ENCODE data around the gene KLF3. TPM values are rescaled to one million over a fixed set of nuclear protein-coding genes. Genes with fewer than 3 reads are reported as not detected.

KLF3 gene
- total and polyA plus RNA-seq, 2 of the 8 experiments (the other 6 are each of a cell fraction or from before 2014, with no cell fraction given): 8.0 to 14.9 TPM

- TF ChIP-seq CHD7 (IDR thresholded peaks at IDR 0.05; ENCODE audit: insufficient replicate concordance, low read length): no peak
- peak in 1 of 3 experiments; percentile 25; a peak in 2 of 4 replicates for TF ChIP-seq CTCF (IDR thresholded peaks at IDR 0.05; ENCODE audit: control extremely low read depth in 1 of 3, insufficient read depth in 1 of 3, low read depth in 1 of 3, low read length in 3 of 3)
- peak in 1 of 2 experiments; percentile 27; a peak in 2 of 4 replicates for TF ChIP-seq RAD21 (IDR thresholded peaks at IDR 0.05 in 1 of 2, conservative IDR thresholded peaks at IDR 0.05 in 1 of 2; ENCODE audit: low read depth in 2 of 2, low read length in 2 of 2)
- no peak for TF ChIP-seq EZH2 (IDR thresholded peaks at IDR 0.05; ENCODE audit: low read depth, low read length, severe bottlenecking)
- no peak for TF ChIP-seq GTF2F1 (IDR thresholded peaks at IDR 0.05; ENCODE audit: borderline replicate concordance, low read depth, low read length)
- TF ChIP-seq SP1 (IDR thresholded peaks at IDR 0.05; ENCODE audit: low read depth, low read length): no peak
Observed at GRCh38 chr4:38670109-38670901, 6.3 kb downstream of the KLF3 start (continued).
